ENCODE data around the gene PLCH2. TPM values are rescaled to one million over a fixed set of nuclear protein-coding genes. Genes with fewer than 3 reads are reported as not detected.

The PLCH2 gene
- total RNA-seq, 4 donors from 2014 or later = 0.29 to 2.2 (median 0.76) TPM

DNA sequence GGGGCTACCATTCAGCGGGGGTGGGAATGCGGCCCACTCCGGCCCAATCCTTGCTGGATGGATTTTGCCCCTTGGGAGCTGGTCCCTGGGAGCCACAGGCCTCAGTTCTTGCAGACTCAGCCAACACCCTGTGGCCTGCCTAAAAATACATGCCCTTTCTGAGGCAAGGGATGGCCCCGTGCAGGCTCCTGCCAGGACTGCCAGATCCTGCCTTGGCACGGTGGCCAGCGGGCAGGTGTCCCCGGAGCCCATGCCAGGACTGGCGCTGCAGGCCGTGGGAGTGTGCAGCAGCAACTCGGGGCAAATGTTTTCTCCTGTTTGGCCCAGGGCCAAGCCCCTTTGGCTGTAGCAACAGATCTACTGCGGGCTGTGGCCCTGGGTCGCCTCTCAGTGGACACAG lies 51.9 kb downstream of the PLCH2 start:
- Histone ChIP-seq H3K27me3 (no peaks in the 10 kb centered on the region), H3K9me3 (no peaks in the 10 kb centered on the region), H3K36me3 (no peaks in the 10 kb centered on the region), H3K4me1 (peaks cover 30 to 55% of the 10 kb centered on the region in 2 donors), H3K4me3 (replicated peaks in 1 of 3) (no peak overlapping the region), H3K27ac (no peak overlapping the region)
- intact Hi-C loops (cut with DNase I) = loop anchor here (10.0 kb wide), 2 partner anchors 117 to 333 kb away; partner anchors contain the start of gene FAAP20
- no peak for TF ChIP-seq POLR2A (IDR thresholded peaks at IDR 0.05)
- TF ChIP-seq, protein P1, sequence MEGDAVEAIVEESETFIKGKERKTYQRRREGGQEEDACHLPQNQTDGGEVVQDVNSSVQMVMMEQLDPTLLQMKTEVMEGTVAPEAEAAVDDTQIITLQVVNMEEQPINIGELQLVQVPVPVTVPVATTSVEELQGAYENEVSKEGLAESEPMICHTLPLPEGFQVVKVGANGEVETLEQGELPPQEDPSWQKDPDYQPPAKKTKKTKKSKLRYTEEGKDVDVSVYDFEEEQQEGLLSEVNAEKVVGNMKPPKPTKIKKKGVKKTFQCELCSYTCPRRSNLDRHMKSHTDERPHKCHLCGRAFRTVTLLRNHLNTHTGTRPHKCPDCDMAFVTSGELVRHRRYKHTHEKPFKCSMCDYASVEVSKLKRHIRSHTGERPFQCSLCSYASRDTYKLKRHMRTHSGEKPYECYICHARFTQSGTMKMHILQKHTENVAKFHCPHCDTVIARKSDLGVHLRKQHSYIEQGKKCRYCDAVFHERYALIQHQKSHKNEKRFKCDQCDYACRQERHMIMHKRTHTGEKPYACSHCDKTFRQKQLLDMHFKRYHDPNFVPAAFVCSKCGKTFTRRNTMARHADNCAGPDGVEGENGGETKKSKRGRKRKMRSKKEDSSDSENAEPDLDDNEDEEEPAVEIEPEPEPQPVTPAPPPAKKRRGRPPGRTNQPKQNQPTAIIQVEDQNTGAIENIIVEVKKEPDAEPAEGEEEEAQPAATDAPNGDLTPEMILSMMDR (IDR thresholded peaks at IDR 0.05) = no peak
- DNase-seq = peak in 1 of 2 donors; percentile 23
- WGBS, 2 donors = 50 to 77% methylated on average over 2 to 5 of the region's 12 CpGs

DNA sequence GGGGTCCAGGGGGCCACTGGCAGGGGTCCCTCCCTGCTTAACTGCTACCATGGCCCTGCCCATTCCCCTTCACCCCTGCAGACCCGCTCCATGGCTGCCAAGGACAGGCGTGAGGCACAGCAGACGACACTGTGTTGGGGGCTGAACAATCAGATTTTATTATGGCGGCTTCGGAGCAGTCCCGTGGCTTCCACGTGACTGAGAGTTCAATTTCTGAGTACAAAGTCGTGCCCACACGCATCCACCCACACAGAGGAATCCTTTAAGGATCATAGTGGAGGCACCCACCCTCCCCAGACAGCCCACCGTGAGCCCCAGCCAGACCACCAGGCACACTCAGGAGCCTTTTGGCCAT lies 52.5 kb downstream of the PLCH2 start:
- peaks cover 30 to 55% of the 10 kb centered on the region in 2 donors for H3K4me1 ChIP-seq
- H3K36me3 ChIP-seq = no peaks in the 10 kb centered on the region
- intact Hi-C loops (cut with DNase I) = loop anchor here (10.0 kb wide), 2 partner anchors 116 to 334 kb away; partner anchors contain the start of gene FAAP20
- no peak for TF ChIP-seq POLR2A (IDR thresholded peaks at IDR 0.05)
- TF ChIP-seq, protein P1 (IDR thresholded peaks at IDR 0.05) = no peak
- DNase-seq = no peak
- no peak overlapping the region for H3K27ac ChIP-seq
- no peak overlapping the region for H3K4me3 ChIP-seq (replicated peaks in 1 of 3)
- WGBS, 2 donors = 67 to 71% methylated on average over 9 to 10 of the region's 10 CpGs
- no peaks in the 10 kb centered on the region for H3K27me3 ChIP-seq
- no peaks in the 10 kb centered on the region for H3K9me3 ChIP-seq

DNA sequence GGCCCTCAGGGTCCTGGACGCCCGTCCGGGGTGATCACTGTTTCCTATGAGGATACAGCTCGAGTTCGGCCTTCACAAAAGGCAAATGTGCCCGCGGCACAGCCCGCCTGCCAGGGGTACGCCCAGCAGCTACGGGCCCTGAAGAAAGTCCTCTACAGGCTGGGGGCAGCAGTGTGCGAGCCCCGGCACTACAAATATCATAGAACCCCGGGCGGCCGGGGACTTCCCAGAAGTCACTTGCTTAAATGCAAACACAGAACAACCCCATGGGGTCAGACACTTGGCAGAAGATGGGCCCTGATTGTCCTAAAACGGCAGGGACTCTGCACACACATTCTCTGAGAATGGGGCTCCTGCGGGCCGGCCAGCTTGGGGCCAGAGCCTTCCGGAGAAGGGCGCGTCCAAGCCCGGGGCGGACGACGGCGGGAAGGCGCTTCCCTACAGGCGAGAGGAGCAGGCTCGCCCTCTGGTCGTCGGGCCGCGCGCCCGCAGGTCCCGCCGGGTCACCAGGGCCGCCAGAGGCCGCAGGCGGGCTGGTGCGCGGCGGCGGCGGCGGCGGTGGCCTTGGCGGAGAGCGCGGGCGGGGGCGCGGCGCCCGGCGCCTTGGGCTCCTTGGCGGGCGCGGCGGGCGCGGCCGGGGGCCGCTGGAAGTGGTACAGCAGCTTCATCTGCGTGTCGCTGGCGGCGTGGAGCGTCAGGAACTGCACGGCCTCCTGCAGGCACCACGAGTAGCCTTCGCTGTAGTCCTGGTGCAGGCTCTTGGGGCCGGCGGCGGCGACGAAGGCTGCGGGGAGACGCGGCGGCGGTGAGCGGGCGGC lies 53.1 kb downstream of the PLCH2 start:
- Histone ChIP-seq H3K27me3 (no peaks in the 10 kb centered on the region), H3K9me3 (no peaks in the 10 kb centered on the region), H3K4me1 (peaks cover 30 to 55% of the 10 kb centered on the region in 2 donors), H3K4me3 (replicated peaks in 1 of 3) (peak overlapping the region in 1 of 3 donors; percentile 2), H3K27ac (no peak overlapping the region), H3K36me3 (no peaks in the 10 kb centered on the region)
- no peak for TF ChIP-seq POLR2A (IDR thresholded peaks at IDR 0.05)
- intact Hi-C loops (cut with DNase I) = loop anchor here (10.0 kb wide), 2 partner anchors 116 to 334 kb away; partner anchors contain the start of gene FAAP20
- DNase-seq = peak; percentile 17 to 18
- 20 to 39% methylated on average over 13 to 18 of the region's 84 CpGs for WGBS, 2 donors

DNA sequence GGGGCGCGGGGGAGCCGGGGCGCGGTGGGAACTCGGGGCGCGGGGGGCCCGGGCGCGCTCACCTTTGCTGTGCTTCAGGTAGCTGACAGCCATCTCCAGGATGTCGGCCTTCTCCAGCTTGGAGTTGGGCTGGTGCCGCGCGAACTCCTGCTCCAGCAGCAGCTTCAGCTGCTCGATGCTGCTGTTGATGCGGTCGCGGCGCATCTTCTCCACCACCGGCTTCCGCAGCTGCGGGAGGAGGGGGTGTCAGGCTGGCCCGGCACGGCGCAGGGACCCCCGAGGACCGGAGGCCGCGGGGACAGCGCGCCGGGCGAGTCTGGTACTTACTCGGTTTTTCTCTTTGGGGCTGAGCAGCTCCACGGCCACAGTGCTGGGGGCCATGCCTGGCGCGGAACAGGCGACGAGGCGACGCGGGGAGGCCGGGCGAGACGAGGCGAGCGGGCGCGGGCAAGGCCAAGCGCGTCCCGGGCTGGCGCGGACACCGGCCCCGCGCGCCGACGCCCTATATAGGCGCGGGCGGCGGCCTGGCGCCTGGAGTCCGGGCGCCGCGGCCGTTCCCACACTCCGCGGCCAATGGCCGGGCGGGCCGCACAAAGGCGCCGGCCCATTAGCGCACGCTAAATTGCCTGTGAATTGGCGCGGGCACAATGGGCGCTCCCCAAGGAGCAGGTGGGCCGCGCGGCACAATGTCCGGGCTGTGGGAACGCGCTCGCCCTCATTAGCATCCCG lies 53.9 kb downstream of the PLCH2 start, which contains the start of gene HES5:
HES5 (minus strand) TSS at position 480 of the 729 bp plus-strand sequence; CDS start at position 381, 99 bp downstream.
- Histone ChIP-seq H3K4me3 (replicated peaks in 1 of 3) (peak within 1 kb of the TSS in 1 of 3 donors; percentile 2), H3K9me3 (no peaks in the 10 kb centered on the region), H3K36me3 (no peaks in the 10 kb centered on the region), H3K27ac (no peak within 1 kb of the TSS), H3K4me1 (peaks cover 23 to 49% of the 10 kb centered on the region in 2 donors), H3K27me3 (no peaks in the 10 kb centered on the region)
- intact Hi-C loops (cut with DNase I) = loop anchor here (10.0 kb wide), 2 partner anchors 115 to 335 kb away; partner anchors contain the start of gene FAAP20
- TF ChIP-seq, protein P1 (IDR thresholded peaks at IDR 0.05) = no peak
- TF ChIP-seq POLR2A (IDR thresholded peaks at IDR 0.05) = no peak
- WGBS, 2 donors = 2 to 6% methylated on average over 18 to 34 of the region's 91 CpGs
- no peak for DNase-seq

DNA sequence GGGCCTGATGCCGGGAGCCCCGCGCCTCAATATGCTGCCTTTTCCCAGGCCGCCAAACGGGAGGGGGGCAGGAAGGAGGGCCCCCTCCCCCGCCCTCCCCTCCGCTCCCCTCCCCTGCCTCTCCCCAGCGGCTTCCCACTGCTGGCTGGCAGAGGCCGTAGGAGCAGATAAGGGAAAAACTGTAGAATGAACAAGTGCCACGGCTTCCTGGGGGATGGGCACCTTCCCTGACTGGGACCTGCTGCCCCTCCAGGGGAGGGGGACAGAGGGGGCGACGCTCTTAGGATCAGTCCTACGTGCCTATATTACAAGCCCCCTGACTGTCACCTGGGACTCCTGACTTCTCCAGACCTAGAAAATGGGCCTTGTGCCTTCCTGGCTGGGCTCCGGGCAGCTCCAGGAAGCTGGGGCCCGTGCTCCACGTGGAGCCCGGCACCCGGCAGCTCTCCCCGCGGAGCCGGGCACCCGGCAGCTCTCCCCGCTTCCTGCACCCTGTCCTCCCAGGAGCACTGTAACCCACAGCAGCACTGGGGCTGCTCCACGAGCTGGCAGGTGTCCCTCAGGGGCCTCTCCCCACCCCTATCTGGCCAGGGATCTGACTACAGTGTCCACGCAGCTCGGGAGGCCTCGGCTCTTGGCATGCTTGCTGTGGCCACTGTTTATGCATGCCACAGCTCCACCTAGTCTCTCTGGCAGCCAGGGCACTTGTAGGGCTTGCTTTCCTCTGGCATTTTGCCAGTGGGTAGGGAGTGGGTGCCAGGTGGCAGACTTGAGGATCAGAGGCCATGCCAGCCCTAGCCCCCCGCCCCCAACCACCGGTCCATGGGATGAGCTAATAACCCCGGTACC lies 54.6 kb downstream of the PLCH2 start:
- intact Hi-C loops (cut with DNase I) = no loop called here
- peak; percentile 60 to 61 for DNase-seq
- Histone ChIP-seq H3K4me1 (peaks cover 15 to 43% of the 10 kb centered on the region in 2 donors), H3K9me3 (no peaks in the 10 kb centered on the region), H3K27me3 (no peaks in the 10 kb centered on the region), H3K27ac (no peak overlapping the region), H3K36me3 (no peaks in the 10 kb centered on the region), H3K4me3 (replicated peaks in 1 of 3) (no peak overlapping the region)
- no peak for TF ChIP-seq POLR2A (IDR thresholded peaks at IDR 0.05)
- TF ChIP-seq, protein P1 (IDR thresholded peaks at IDR 0.05) = peak in 1 of 6 experiments; percentile 16
- 5 to 42% methylated on average over 2 to 11 of the region's 30 CpGs for WGBS, 2 donors
